ENCODE data around the gene SMAP1.
"Not testable (repeated sequence)": the region's sequence is repeated elsewhere in the genome, so short reads cannot be mapped to it uniquely, and the experiment has no call there.

SMAP1 gene

DNA sequence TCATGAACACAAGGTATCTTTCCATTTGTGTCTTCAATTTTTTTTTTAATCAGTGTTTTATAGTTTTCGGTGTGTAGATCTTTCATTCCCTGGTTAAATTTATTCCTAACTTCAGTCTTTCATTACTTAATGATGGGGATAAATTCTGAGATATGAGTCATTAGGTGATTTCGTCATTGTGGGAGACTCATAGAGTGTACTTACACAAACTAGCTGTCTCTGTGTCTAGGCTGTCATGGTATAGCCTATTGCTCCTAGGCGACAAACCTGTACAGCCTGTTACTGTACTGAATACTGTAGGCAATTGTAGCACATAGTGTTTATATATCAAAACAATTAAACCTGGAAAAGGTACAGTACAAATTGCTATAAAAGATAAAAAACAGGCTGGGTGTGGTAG is 42.1 kb downstream of the SMAP1 start:
- Histone ChIP-seq H3K27me3 (ENCODE audit: low read depth, low read length) (no peaks in the 10 kb centered on the region), H3K4me1 (ENCODE audit: control insufficient read depth in 1 of 2, insufficient read depth in 2 of 2, low read length in 2 of 2) (no peaks in the 10 kb centered on the region), H3K36me3 (ENCODE audit: control insufficient read depth in 1 of 2, insufficient read depth in 2 of 2, low read length in 2 of 2) (no peaks in the 10 kb centered on the region), H3K9me3 (ENCODE audit: control insufficient read depth in 1 of 2, low read length in 2 of 2) (peaks cover 0 to 6% of the 10 kb centered on the region in 2 donors), H3K4me3 (ENCODE audit: low read depth in 1 of 2, low read length in 2 of 2) (no peak overlapping the region), H3K27ac (ENCODE audit: low read length) (no peak overlapping the region)

DNA sequence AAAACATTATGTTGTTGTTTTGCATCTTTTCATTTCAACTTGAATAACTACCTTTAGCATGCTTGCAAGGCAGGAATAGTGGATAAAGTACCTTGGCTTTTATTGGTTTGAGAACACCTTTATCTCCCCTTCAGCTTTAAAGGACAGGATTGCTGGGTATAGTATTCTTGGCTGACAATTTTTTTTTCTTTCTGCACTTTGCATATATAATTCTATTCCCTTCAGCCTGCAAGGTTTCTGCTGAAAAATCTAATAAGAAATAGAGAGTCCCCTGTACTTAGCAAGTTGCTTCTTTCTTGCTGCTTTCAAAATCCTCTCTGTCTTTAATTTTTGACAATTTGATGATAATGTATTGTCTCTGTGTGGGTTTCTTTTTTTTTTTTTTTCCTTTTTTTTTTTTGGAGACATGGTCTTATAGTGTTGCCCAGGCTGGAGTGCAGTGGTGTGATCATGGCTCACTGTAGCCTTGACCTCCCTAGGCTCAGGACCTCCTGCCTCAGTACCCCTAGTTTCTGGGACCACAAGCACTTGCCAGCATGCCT is 47.1 kb downstream of the SMAP1 start:
- Histone ChIP-seq H3K4me1 (ENCODE audit: control insufficient read depth in 1 of 2, insufficient read depth in 2 of 2, low read length in 2 of 2) (no peaks in the 10 kb centered on the region), H3K36me3 (ENCODE audit: control insufficient read depth in 1 of 2, insufficient read depth in 2 of 2, low read length in 2 of 2) (no peaks in the 10 kb centered on the region), H3K27me3 (ENCODE audit: low read depth, low read length) (no peaks in the 10 kb centered on the region), H3K27ac (ENCODE audit: low read length) (no peak overlapping the region), H3K4me3 (ENCODE audit: low read depth in 1 of 2, low read length in 2 of 2) (no peak overlapping the region), H3K9me3 (ENCODE audit: control insufficient read depth in 1 of 2, low read length in 2 of 2) (peaks cover 4 to 13% of the 10 kb centered on the region in 2 donors)

DNA sequence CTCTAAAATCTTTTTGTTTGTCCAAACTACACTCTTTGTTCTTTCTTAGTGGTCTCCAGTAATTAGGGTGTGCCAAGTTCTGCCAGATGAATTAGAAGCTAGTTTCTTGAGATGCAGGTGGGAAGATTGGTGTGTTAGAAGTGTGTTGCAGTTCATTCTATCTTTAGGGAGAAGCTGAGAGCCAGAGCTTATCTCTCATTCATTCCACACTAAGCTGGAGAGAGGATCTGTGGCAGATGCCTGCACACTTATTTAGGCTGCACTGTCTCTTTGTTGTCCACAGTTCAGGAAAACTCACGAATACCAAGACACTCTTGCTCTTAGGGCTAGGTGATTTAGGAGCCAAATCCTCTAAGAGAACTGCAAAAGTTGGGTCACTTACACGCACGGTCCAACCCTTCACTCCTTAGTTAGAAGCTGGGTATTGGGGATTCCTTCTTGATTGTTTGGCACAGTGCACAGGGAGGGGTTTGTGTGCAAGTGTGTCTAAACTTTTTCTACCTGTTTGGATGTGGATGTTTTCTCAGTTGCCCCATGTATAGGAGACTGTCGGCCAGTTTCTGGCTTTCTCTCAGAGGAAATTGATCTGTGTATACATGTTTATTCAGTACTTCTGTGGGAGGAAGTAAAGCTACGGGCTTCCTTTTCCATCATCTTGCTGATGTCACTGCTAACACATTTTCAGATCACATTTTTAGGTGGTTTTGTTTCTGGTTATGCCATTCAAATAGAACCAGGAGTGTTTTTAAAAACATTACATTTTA is 49.5 kb downstream of the SMAP1 start:
- no peak overlapping the region for H3K4me3 ChIP-seq (ENCODE audit: low read depth in 1 of 2, low read length in 2 of 2)
- no peaks in the 10 kb centered on the region for H3K27me3 ChIP-seq (ENCODE audit: low read depth, low read length)
- no peak overlapping the region for H3K27ac ChIP-seq (ENCODE audit: low read length)
- no peaks in the 10 kb centered on the region for H3K36me3 ChIP-seq (ENCODE audit: control insufficient read depth in 1 of 2, insufficient read depth in 2 of 2, low read length in 2 of 2)
- peaks cover 4 to 13% of the 10 kb centered on the region in 2 donors for H3K9me3 ChIP-seq (ENCODE audit: control insufficient read depth in 1 of 2, low read length in 2 of 2)
- H3K4me1 ChIP-seq (ENCODE audit: control insufficient read depth in 1 of 2, insufficient read depth in 2 of 2, low read length in 2 of 2) = no peaks in the 10 kb centered on the region

DNA sequence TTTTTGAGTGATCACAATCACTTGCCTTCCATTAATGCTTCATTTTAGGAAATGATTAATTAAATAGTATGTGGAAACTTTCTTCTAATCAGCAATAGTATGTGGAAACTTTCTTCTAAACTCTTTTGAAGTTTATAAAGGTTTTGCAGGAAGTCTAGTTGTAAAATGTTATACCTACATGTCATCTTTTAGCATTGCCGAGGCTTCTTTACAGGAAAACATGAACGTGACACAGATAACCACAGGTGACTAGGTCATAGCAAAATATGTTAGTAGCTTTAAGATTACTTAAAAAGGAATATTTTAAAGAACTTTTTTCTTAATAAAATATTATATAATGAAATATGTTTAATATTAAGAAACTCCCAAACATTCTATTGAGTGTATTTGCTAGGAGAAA is 56.8 kb downstream of the SMAP1 start:
- H3K4me1 ChIP-seq (ENCODE audit: control insufficient read depth in 1 of 2, insufficient read depth in 2 of 2, low read length in 2 of 2) = no peaks in the 10 kb centered on the region
- H3K4me3 ChIP-seq (ENCODE audit: low read depth in 1 of 2, low read length in 2 of 2) = no peak overlapping the region
- H3K9me3 ChIP-seq (ENCODE audit: control insufficient read depth in 1 of 2, low read length in 2 of 2) = no peaks in the 10 kb centered on the region
- H3K27ac ChIP-seq (ENCODE audit: low read length) = no peak overlapping the region
- no peaks in the 10 kb centered on the region for H3K36me3 ChIP-seq (ENCODE audit: control insufficient read depth in 1 of 2, insufficient read depth in 2 of 2, low read length in 2 of 2)
- H3K27me3 ChIP-seq (ENCODE audit: low read depth, low read length) = no peaks in the 10 kb centered on the region

DNA sequence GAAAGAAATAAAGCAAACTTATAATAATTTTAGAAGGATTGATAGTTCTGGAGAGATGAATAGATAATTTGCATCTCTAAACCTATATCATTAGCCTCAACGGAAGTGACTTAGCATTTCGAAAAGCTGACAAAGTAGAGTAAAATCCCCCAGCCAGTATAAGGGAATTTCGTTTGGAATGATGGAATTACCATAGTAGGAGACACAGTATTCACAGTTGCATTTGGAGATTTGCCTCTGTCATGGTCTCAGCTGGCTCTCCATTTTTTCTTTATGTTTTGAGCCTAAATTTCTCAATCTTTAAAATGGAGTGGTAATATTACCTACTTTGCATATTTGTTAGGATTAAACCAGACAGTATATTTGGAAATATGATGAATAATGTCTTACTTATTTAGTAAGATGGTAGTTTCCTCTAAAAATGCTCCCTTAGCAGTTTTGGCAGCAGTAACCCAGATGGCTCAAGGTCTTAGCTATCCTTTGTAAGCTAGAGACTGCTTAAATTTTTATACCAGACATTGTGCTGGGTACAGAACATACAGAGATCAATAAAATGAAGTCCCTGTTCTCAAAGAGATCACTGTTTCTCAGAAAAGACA is 58.2 kb downstream of the SMAP1 start:
- no peak overlapping the region for H3K4me3 ChIP-seq (ENCODE audit: low read depth in 1 of 2, low read length in 2 of 2)
- no peak overlapping the region for H3K27ac ChIP-seq (ENCODE audit: low read length)
- H3K27me3 ChIP-seq (ENCODE audit: low read depth, low read length) = no peaks in the 10 kb centered on the region
- no peaks in the 10 kb centered on the region for H3K36me3 ChIP-seq (ENCODE audit: control insufficient read depth in 1 of 2, insufficient read depth in 2 of 2, low read length in 2 of 2)
- no peaks in the 10 kb centered on the region for H3K4me1 ChIP-seq (ENCODE audit: control insufficient read depth in 1 of 2, insufficient read depth in 2 of 2, low read length in 2 of 2)
- H3K9me3 ChIP-seq (ENCODE audit: control insufficient read depth in 1 of 2, low read length in 2 of 2) = no peaks in the 10 kb centered on the region

DNA sequence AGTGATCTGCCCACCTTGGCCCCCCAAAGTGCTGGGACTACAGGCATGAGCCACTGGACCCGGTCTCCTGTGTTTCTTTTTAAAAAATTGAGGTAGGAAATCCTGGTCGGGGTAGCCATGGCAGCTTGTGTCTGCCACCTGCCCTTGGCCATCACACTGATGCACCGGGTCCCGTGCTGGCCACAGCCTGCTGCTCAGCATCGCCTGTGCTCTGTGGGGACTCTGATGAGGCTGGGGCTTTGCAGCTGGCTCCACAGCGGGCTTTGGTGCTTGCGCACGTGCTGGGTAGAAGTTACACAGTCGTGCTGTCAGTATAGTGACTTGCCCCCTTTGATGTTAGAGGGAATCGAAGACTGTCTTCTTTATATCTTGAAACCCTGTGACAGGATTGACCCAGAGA is 66.7 kb downstream of the SMAP1 start:
- no peaks in the 10 kb centered on the region for H3K9me3 ChIP-seq (ENCODE audit: control insufficient read depth in 1 of 2, low read length in 2 of 2)
- no peak overlapping the region for H3K4me3 ChIP-seq (ENCODE audit: low read depth in 1 of 2, low read length in 2 of 2)
- peaks cover 0 to 9% of the 10 kb centered on the region in 2 donors for H3K4me1 ChIP-seq (ENCODE audit: control insufficient read depth in 1 of 2, insufficient read depth in 2 of 2, low read length in 2 of 2)
- no peak overlapping the region for H3K27ac ChIP-seq (ENCODE audit: low read length)
- peaks cover 0 to 5% of the 10 kb centered on the region in 2 donors for H3K36me3 ChIP-seq (ENCODE audit: control insufficient read depth in 1 of 2, insufficient read depth in 2 of 2, low read length in 2 of 2)
- no peaks in the 10 kb centered on the region for H3K27me3 ChIP-seq (ENCODE audit: low read depth, low read length)

DNA sequence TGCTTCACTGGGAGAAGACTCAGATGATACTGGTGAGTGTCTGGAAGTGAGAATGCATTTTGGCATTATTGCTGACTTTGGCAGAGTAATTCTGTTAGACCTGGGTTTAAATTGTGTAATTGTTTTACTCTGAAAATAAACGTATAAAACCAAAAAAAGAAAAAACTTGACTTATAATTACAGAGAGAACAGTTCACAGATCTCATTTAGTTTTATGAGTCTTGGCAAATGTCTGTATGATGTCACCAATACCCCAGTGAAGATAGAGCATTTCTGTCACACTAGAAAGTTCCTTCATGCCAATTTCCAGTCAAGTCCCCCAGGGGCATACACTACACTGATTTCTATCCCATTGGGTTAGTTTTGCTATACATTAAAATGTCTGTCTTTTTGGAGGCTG is 67.3 kb downstream of the SMAP1 start:
- H3K9me3 ChIP-seq (ENCODE audit: control insufficient read depth in 1 of 2, low read length in 2 of 2) = no peaks in the 10 kb centered on the region
- no peak overlapping the region for H3K27ac ChIP-seq (ENCODE audit: low read length)
- peaks cover 0 to 9% of the 10 kb centered on the region in 2 donors for H3K4me1 ChIP-seq (ENCODE audit: control insufficient read depth in 1 of 2, insufficient read depth in 2 of 2, low read length in 2 of 2)

DNA sequence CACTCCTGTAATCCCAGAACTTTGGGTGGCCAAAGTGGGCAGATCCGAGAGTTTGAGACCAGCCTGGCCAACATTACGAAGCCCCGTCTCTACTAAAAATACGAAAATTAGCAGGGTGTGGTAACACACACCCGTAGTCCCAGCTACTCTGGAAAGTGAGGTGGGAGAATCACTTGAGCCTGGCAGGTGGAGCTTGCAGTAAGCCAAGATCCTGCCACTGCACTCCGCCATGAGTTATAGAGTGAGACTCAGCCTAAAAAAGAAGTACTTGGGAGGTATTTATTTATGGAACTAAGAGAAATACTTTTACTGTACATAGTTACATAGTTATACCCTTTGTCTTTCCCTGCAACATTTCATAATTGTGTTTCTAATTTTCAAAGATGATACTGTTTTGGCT is 67.8 kb downstream of the SMAP1 start:
- Histone ChIP-seq H3K27ac (ENCODE audit: low read length) (no peak overlapping the region), H3K4me1 (ENCODE audit: control insufficient read depth in 1 of 2, insufficient read depth in 2 of 2, low read length in 2 of 2) (peaks cover 0 to 9% of the 10 kb centered on the region in 2 donors), H3K27me3 (ENCODE audit: low read depth, low read length) (no peaks in the 10 kb centered on the region), H3K36me3 (ENCODE audit: control insufficient read depth in 1 of 2, insufficient read depth in 2 of 2, low read length in 2 of 2) (peaks cover 0 to 5% of the 10 kb centered on the region in 2 donors), H3K4me3 (ENCODE audit: low read depth in 1 of 2, low read length in 2 of 2) (no peak overlapping the region), H3K9me3 (ENCODE audit: control insufficient read depth in 1 of 2, low read length in 2 of 2) (no peaks in the 10 kb centered on the region)

More for the DNA sequence above, 67.3 kb downstream of the SMAP1 start:
- peaks cover 0 to 5% of the 10 kb centered on the region in 2 donors for H3K36me3 ChIP-seq (ENCODE audit: control insufficient read depth in 1 of 2, insufficient read depth in 2 of 2, low read length in 2 of 2)
- H3K27me3 ChIP-seq (ENCODE audit: low read depth, low read length) = no peaks in the 10 kb centered on the region
- H3K4me3 ChIP-seq (ENCODE audit: low read depth in 1 of 2, low read length in 2 of 2) = no peak overlapping the region

DNA sequence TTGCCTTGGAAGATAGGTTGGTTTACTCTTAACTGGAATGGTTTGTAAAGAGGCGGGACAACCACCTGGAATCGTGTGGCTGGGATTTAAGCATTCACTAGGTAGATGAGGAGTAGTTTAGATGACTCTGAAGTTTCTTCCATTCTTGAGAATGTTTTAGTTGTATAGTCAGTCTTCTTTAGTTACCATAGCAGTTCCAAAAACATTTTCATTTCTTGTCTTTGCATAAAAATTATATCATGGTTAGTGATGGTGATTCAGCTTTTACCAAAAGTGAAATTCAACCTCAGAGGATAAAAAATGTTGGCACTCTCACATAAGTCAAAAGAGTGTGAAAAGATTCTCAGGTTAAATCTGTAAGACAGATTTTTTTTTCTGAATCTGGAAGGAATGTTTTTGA is 70.3 kb downstream of the SMAP1 start:
- Histone ChIP-seq H3K27me3 (ENCODE audit: low read depth, low read length) (no peaks in the 10 kb centered on the region), H3K27ac (ENCODE audit: low read length) (no peak overlapping the region), H3K4me3 (ENCODE audit: low read depth in 1 of 2, low read length in 2 of 2) (no peak overlapping the region), H3K9me3 (ENCODE audit: control insufficient read depth in 1 of 2, low read length in 2 of 2) (no peaks in the 10 kb centered on the region), H3K4me1 (ENCODE audit: control insufficient read depth in 1 of 2, insufficient read depth in 2 of 2, low read length in 2 of 2) (peaks cover 0 to 9% of the 10 kb centered on the region in 2 donors), H3K36me3 (ENCODE audit: control insufficient read depth in 1 of 2, insufficient read depth in 2 of 2, low read length in 2 of 2) (peaks cover 0 to 14% of the 10 kb centered on the region in 2 donors)

DNA sequence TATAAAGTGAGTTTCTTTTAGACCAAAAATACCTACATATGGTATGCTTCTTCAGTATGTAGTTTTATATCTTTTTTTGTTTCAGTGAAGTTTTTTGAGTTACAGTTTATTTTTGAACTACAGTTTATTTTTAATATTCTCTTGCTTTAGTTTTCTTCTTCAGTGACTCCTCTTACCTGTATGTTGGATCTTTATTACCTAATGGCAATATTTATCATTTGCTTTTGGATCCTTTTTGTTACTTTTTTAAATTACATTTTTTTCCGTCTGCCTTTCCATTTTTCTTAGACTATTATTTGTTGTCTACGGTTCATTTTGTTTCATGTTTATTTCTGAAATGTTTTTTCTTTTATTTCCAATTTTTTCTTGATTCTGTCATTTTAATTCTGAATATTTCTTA is 71.9 kb downstream of the SMAP1 start:
- H3K4me1 ChIP-seq (ENCODE audit: control insufficient read depth in 1 of 2, insufficient read depth in 2 of 2, low read length in 2 of 2) = peaks cover 0 to 9% of the 10 kb centered on the region in 2 donors
- H3K27ac ChIP-seq (ENCODE audit: low read length) = no peak overlapping the region
- no peak overlapping the region for H3K4me3 ChIP-seq (ENCODE audit: low read depth in 1 of 2, low read length in 2 of 2)
- peaks cover 0 to 10% of the 10 kb centered on the region in 2 donors for H3K36me3 ChIP-seq (ENCODE audit: control insufficient read depth in 1 of 2, insufficient read depth in 2 of 2, low read length in 2 of 2)
- H3K9me3 ChIP-seq (ENCODE audit: control insufficient read depth in 1 of 2, low read length in 2 of 2) = no peaks in the 10 kb centered on the region
- no peaks in the 10 kb centered on the region for H3K27me3 ChIP-seq (ENCODE audit: low read depth, low read length)

DNA sequence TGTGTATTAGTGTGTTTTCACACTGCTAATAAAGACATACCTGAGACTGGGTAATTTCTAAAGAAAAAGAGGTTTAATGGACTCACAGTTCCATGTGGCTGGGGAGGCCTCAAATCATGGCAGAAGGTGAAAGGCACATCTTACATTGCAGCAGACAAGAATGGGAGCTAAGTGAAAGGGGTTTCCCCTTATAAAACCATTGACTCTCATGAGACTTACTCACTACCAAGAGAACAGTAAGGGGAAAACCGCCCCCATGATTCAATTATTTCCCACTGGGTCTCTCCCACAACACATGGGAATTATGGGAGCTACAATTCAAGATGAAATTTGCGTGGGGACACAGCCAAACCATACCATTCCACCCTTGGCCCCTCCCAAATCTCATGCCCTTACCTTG is 73.1 kb downstream of the SMAP1 start:
- H3K4me1 ChIP-seq (ENCODE audit: control insufficient read depth in 1 of 2, insufficient read depth in 2 of 2, low read length in 2 of 2); H3K36me3 ChIP-seq (ENCODE audit: control insufficient read depth in 1 of 2, insufficient read depth in 2 of 2, low read length in 2 of 2); H3K27ac ChIP-seq (ENCODE audit: low read length): not testable (repeated sequence)

More for the DNA sequence above, 73.1 kb downstream of the SMAP1 start:
- H3K4me3 ChIP-seq (ENCODE audit: low read depth in 1 of 2, low read length in 2 of 2); H3K9me3 ChIP-seq (ENCODE audit: control insufficient read depth in 1 of 2, low read length in 2 of 2); H3K27me3 ChIP-seq (ENCODE audit: low read depth, low read length): not testable (repeated sequence)
